Adrenal gland (tissue), 5 donors: ENCODE results near the gene KLRC4.
"Not testable (repeated sequence)": the region's sequence is repeated elsewhere in the genome, so short reads cannot be mapped to it uniquely, and the experiment has no call there.

ENCODE experiments used
- CTCF ChIP-seq, 6 experiments: fragments of 450-650 bp in 4 of 6; fragments of 200-600 bp in 2 of 6; sonication (generic) in 1 of 6; IDR thresholded peaks; 1 replicate in 5 of 6; 2 replicates in 1 of 6; pipeline versions ENCODE4 v1.5.1 to v1.8.0; 2016 to 2021; ENCODE audit warnings: antibody characterized with exemption in 6 of 6, mild to moderate bottlenecking in 2 of 6, moderate library complexity in 1 of 6
- POLR2A ChIP-seq, 2 donors: fragments of 450-650 bp; IDR thresholded peaks; one replicate each; pipeline ENCODE4 v1.6.1; 2017; ENCODE audit warnings: antibody characterized with exemption in 2 of 2, mild to moderate bottlenecking in 2 of 2, moderate library complexity in 1 of 2
- donor health status: DM: no; HTN: no; CAD: no.

- not testable (repeated sequence) for TF ChIP-seq CTCF, POLR2A (IDR thresholded peaks at IDR 0.05)
Measured at GRCh38 chr12:10441144-10441543, 31.6 kb upstream of the KLRC4 start.
